ENCODE results near the gene ANKH. TPM values are rescaled to one million over a fixed set of nuclear protein-coding genes. Genes with fewer than 3 reads are reported as not detected.

The ANKH gene
- polyA plus RNA-seq, 1 experiment = 14.2 TPM

DNA sequence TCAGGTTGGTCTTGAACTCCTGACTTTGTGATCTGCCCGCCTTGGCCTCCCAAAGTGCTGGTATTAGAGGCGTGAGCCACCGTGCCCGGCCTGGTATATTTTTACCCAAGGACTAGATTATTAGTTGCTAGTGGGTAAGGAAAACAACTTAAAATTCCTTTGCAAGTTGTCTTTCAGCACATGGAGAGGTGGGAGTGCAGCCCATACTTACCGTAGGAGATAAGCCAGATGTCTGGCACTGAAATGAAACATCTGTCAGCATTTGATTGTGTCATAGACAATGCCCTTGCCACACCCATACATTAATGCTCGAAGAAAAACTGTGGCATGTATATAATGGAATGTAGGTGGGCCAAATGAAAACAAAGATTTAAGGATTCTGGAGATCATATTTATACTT, 36.6 kb upstream of the ANKH start:
- H3K27me3 ChIP-seq (ENCODE audit: control insufficient read depth, insufficient read depth, low read length) = no peaks in the 10 kb centered on the region
- ChIA-PET POLR2A (no interaction called here), CTCF (no interaction called here)
- no peaks in the 10 kb centered on the region for H3K9me3 ChIP-seq (ENCODE audit: control insufficient read depth, insufficient read depth, low read length)
- H3K27ac ChIP-seq (ENCODE audit: low read depth, low read length) = no peak overlapping the region
- TF ChIP-seq, protein P1, sequence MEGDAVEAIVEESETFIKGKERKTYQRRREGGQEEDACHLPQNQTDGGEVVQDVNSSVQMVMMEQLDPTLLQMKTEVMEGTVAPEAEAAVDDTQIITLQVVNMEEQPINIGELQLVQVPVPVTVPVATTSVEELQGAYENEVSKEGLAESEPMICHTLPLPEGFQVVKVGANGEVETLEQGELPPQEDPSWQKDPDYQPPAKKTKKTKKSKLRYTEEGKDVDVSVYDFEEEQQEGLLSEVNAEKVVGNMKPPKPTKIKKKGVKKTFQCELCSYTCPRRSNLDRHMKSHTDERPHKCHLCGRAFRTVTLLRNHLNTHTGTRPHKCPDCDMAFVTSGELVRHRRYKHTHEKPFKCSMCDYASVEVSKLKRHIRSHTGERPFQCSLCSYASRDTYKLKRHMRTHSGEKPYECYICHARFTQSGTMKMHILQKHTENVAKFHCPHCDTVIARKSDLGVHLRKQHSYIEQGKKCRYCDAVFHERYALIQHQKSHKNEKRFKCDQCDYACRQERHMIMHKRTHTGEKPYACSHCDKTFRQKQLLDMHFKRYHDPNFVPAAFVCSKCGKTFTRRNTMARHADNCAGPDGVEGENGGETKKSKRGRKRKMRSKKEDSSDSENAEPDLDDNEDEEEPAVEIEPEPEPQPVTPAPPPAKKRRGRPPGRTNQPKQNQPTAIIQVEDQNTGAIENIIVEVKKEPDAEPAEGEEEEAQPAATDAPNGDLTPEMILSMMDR (IDR thresholded peaks at IDR 0.05; ENCODE audit: low read depth, low read length) = no peak
- no peak overlapping the region for H3K4me3 ChIP-seq (ENCODE audit: low read depth, low read length)
- DNase-seq (ENCODE audit: low read depth, low spot score) = no peak

DNA sequence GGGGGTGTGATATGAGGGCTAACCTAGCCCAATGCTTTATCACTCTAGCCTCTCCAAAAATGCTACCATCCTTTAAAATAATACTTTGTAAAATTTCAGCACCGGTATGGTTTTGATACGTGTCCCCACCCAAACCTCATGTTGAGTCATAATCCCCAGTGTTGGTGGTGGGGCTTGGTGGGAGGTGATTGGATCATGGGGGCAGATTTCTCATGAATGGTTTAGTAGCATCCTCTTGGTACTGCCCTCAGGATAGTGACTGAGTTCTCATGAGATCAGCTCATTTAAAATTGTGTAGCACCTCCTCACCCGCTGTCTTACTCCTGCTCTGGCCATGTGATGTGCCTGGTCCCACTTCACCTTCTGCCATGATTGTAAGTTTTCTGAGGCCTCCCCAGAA, 35.0 kb upstream of the ANKH start:
- Histone ChIP-seq H3K27ac (ENCODE audit: low read depth, low read length) (no peak overlapping the region), H3K9me3 (ENCODE audit: control insufficient read depth, insufficient read depth, low read length) (no peaks in the 10 kb centered on the region), H3K27me3 (ENCODE audit: control insufficient read depth, insufficient read depth, low read length) (no peaks in the 10 kb centered on the region), H3K4me3 (ENCODE audit: low read depth, low read length) (no peak overlapping the region)
- DNase-seq (ENCODE audit: low read depth, low spot score) = no peak
- ChIA-PET POLR2A (no interaction called here), CTCF (no interaction called here)
- TF ChIP-seq, protein P1 (IDR thresholded peaks at IDR 0.05; ENCODE audit: low read depth, low read length) = no peak

DNA sequence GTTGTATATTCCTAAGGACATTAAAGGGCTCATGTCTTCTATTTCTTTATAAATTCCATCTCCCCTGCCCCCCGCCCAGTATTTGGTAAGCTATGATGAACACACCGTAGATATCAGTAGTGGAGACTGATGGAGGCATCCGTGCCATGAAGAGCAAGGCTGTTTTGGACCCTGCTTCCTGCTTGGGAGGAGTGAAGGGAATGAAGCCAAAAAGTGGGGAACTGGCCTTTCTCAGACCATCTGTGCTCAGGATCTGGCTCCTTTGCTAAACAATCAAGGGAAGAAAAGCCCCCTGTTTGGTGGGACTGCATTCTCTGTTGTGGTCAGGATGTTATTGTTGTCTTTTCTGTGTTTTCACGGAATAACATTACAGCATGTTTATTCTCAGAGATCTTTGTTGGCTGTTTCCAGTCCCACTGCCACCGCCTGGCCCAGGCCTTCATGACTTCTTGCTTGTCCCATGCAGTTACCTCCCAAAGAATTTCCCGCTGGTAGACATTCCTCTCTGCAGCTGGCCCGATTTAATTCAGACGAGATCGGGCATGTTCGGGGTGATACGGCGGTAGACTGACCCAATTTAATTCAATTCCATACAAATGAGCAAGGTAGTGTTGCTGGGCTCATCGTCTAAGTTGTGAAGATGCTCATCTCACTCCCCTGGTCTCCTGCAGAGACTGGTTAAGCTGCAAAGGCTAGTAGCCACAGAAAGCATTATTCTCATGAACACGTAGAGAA, 31.4 kb upstream of the ANKH start:
- Histone ChIP-seq H3K4me3 (ENCODE audit: low read depth, low read length) (no peak overlapping the region), H3K27me3 (ENCODE audit: control insufficient read depth, insufficient read depth, low read length) (no peaks in the 10 kb centered on the region), H3K27ac (ENCODE audit: low read depth, low read length) (no peak overlapping the region), H3K9me3 (ENCODE audit: control insufficient read depth, insufficient read depth, low read length) (no peaks in the 10 kb centered on the region)
- ChIA-PET POLR2A (interaction anchor here (0.7 to 1.8 kb wide), 2 partner anchors 27 to 212 kb away, joined by 5 to 8 read pairs; no protein-coding TSS in a partner anchor), CTCF (interaction anchor here (1.8 kb wide), 1 partner anchor 176 kb away, joined by 6 read pairs; no protein-coding TSS in a partner anchor)
- TF ChIP-seq, protein P1 (IDR thresholded peaks at IDR 0.05; ENCODE audit: low read depth, low read length) = no peak
- DNase-seq (ENCODE audit: low read depth, low spot score) = no peak

DNA sequence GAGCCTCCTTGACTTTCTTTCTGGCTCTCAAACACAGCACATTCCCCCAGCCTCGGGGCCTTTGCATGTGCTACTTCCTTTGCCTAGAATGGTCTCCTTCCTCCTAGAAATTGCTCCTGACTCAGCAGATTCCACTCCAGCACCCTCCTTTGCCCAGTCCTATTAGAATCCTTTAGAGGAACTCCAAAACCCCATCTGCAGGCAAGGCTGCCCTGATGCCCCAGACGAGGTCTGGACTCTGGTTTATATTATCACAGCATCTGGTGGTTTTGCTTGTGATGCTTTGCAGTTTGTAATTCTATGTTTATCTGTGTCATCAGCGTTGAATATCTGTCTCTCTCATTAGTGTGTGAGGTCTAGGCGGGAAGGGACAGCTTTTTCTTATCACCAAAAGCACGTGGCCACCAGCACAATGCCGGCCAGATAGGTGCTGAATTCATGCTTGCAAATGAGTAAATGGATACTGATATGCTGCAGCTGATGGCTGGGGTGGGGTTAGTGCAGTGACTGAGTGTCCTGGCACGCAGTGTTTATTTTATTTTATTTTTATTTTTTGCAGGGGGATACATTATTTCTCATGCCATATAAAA, 30.0 kb upstream of the ANKH start:
- H3K9me3 ChIP-seq (ENCODE audit: control insufficient read depth, insufficient read depth, low read length) = no peaks in the 10 kb centered on the region; the same call in 1 of the 2 replicates
- CTCF ChIA-PET = interaction anchor here (1.0 to 1.8 kb wide), 2 partner anchors 21 to 175 kb away, joined by 3 to 6 read pairs; no protein-coding TSS in a partner anchor
- TF ChIP-seq, protein P1 (IDR thresholded peaks at IDR 0.05; ENCODE audit: low read depth, low read length) = no peak
- no peaks in the 10 kb centered on the region for H3K27me3 ChIP-seq (ENCODE audit: control insufficient read depth, insufficient read depth, low read length)
- POLR2A ChIA-PET = interaction anchor here (0.6 to 1.8 kb wide), 10 partner anchors 21 to 1334 kb away, joined by 3 to 11 read pairs (median 4); partner anchors contain the start of gene ANKH
- peak; percentile 81 for DNase-seq (ENCODE audit: low read depth, low spot score)
- H3K4me3 ChIP-seq (ENCODE audit: low read depth, low read length) = no peak overlapping the region
- peak overlapping the region; percentile 99 for H3K27ac ChIP-seq (ENCODE audit: low read depth, low read length)
